GM19397 (cell line): ENCODE data around the gene CCND1.

ENCODE experiments used
- ATAC-seq: cut with Tn5 transposase; IDR thresholded peaks from one replicate; pipeline ENCODE4 v1.9.1; 2021; ENCODE audit warnings: mild to moderate bottlenecking, moderate library complexity; ENCODE audit not compliant: unreplicated experiment

The CCND1 gene

DNA sequence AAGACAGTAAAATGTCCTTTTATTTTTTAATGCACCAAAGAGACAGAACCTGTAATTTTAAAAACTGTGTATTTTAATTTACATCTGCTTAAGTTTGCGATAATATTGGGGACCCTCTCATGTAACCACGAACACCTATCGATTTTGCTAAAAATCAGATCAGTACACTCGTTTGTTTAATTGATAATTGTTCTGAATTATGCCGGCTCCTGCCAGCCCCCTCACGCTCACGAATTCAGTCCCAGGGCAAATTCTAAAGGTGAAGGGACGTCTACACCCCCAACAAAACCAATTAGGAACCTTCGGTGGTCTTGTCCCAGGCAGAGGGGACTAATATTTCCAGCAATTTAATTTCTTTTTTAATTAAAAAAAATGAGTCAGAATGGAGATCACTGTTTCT is 1.1 kb upstream of the CCND1 start:
- ATAC-seq = no peak

GRCh38 chr11:69640260-69640994 is 529 bp upstream of the CCND1 start:
- ATAC-seq = no peak

GRCh38 chr11:69641681-69642548 is 959 bp downstream of the CCND1 start:
- no peak for ATAC-seq

DNA sequence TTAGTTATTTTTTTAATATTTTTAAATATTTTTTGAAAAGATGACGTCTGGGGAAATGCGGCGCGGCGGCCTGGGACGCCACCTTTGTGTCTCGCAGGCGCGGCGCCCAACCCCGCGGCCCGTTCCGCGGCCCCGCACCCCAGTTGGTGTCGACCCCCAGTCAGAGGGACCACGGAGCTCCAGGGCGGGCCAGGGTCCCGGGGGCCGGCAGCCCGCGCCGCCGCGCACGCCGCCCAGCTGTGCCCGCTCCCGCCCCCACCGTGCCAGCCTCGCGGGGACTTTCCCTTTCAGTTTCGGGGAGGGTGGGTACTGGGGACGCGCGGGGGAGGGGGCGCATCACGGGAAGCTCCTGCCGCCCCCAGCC is 1.6 kb downstream of the CCND1 start:
- peak; percentile 17 for ATAC-seq

DNA sequence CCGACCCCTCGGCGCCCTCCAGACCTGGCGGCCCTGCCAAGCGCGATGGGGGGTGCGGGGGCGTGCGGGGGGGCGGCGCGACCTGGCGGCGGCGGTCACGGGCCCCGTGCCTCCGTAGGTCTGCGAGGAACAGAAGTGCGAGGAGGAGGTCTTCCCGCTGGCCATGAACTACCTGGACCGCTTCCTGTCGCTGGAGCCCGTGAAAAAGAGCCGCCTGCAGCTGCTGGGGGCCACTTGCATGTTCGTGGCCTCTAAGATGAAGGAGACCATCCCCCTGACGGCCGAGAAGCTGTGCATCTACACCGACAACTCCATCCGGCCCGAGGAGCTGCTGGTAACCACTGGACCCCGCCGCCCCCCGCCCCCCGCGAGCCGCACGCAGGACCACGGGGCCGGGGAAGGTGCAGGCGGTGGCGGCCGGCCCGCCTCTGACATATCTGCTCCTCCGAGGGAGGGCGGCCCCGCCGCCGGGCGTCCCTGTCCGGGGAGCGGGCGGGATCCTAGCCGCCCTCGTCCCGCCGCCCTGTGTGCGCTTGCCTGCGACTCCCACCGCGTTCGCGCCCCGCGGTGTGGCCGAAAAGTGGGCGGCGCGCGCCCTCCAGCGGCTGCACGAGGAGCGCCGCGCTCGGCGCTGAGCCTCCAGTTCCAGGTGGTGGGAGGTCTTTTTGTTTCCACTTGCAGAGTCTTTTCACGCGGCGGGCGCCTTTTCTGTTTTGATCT is 2.1 kb downstream of the CCND1 start:
- peak; percentile 62 for ATAC-seq

GRCh38 chr11:69643646-69644045 is 2.7 kb downstream of the CCND1 start:
- no peak for ATAC-seq

DNA sequence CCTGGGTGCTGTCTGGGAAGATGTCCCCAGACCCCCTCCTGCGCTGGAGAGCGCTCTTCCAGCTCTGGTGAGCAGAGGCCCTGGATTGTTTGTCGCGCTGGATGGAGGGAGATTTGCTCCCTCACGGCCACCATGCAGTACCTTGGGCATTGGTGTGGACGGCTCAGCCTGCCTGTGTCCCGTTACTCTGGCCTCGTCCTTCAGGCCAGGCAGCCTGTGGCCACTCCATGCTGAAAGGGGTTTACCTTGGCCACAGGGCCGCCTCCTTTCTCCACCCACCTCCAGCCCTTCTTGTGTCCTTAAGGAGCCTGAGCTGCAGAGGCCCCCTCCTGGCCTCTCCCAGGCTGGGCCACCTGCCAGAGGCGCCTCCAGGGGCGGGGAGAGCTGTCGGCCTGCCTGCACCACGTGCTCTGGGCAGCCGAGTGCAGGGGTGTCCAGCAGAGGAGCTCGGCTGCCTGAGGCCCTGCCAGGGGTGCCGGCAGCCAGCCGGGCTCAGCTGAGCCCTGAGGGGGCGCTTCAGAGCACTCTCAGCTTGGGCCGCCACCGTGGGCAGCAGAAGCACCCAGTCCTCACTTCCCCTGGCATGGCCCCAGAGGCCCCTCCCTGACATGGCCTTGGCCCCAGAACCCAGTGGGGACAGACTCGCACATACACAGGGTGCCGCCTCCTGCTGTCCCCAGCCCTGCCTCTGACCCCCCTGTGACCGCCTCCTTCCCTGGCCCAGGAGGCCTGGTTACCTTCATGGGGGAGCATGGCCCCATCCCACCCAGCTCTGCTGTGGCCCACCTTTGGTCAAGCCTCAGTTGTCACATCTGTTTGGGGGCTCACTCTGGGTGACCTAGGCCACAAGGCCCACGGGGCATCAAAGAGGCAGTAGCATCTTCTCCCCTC is 3.4 kb downstream of the CCND1 start:
- ATAC-seq = no peak

GRCh38 chr11:69644962-69645675 is 4.2 kb downstream of the CCND1 start:
- no peak for ATAC-seq

DNA sequence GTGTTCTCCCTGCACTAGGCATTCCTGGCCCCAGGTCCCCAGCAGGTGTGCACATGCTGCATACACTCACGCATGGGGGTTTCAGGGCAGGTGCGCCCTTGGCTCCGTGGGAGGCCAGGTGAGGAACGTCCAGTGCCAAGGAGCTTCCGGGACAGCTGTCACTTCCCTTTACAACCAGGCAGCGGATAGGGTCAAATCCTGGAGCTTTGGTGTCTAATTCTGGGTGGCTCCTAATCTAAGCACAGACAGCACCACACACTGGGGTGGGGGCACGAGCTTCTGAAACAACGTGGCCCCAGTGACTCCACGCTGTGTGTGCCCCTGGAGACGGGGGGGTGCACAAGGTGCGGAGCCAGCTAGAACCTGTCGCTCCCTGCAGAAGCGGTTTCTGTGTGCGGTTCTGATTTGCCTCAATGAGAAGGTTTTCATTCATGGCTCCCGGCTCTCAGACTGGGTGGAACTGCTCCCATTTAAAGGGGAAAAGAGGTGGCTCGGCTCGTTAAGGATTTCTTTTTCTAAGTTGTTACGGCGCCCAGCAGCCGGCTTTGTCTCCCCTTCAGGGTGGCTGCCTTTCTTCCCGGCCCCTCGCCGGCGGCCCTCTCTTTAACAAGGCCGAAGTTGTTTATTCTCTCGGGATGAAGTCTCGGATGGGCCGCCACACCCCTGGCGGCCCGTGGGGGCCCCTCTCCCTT is 5.0 kb downstream of the CCND1 start:
- ATAC-seq = no peak

GRCh38 chr11:69646493-69647389 is 5.8 kb downstream of the CCND1 start:
- ATAC-seq = no peak

- no peak for ATAC-seq
Measured at GRCh38 chr11:69647390-69647748, 6.4 kb downstream of the CCND1 start.

GRCh38 chr11:69647761-69648497 is 7.0 kb downstream of the CCND1 start:
- no peak for ATAC-seq

DNA sequence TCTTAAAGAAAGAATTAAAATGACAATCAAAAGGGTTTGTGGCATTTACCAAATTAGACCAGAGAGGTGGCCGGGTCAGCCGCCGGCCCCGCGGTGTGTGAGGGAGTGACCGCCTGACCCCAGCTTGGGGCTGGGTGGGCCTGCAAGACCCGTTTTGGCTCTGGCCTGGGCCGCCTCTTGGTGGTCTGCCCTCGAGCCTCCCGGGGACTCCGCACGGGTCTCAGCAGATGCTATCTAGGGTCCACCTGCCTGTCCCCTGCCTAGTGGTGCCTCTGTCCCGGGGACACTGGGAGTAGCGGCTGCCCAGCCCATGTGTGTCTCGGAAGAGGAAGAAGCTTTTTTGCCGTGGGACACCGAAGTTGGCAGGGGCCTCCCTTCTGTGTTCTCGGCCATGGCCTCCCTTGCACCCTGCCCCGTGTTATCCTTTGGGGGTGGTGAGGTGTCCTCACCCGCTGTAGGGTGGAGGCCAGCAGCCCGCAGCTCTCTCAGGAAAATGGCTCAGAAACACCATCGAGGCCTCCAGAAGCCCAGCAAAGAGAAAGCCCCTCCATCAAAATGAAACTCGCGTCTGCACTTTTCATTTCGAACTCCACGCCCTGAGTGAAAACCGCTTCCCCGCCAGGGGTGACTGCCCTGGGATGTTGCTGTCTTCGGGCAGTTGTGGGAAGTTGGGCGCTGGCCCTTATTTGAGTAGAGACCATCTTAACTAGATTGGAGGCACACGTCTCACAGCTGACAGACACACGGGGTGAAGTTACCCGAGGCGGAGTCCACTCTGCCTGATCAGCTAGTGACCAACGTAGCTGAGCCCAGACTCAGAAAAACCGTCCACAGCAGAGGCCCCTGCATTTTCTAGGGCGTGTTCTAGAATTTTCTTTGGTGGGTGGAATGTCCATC is 8.0 kb downstream of the CCND1 start:
- ATAC-seq = no peak

DNA sequence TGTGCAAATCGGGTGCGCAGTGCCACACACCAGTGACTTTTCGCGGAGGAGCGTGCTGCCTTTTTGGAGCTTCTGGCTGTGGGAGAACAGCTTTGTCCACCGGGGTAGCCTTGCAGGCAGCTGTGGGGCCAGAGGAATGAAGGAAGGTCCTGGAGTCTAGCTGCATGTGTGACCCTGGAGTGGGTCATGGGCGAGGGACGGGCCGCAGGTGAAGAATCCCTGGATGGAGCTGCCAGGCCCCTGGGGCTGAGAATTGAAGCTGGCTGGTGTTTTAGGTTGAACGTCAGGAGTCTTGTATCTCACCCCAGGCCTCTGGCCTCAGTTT is 8.6 kb downstream of the CCND1 start:
- ATAC-seq = no peak

DNA sequence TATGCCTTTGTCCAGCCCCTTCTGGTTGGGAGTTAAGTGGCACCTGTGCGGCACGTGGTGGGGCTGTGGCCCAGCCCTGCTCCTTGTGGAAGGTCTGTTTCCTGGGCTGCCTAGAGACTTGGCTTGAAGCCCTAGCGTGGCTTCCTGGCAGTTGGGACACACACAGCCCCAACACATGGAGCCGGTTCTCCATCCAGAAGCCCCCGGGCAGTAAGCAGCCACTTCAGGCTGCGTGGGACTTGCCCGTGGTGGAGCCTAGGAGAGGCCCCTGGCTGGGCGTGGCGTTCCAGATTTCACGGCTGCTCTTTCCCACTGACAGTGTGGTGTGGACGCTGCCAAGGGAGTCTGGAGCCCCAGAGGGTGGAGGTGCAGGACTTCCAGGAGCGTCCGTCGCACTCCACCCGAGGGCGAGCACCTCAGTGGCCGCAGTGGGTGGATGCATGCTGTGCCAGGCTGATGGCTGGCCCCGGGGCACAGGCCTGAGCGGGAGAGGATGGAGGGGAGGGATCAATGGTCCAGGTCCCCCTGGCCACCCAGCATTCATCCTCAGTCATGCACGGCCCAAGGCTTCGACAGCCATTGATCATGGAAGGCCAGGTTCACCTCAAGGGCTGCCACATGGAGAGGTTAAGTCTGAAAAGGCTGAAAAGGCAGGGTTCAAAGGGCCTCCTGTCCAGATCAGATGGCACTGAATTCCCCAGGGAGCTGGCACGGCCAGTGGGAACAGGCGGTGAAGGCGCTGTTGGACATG is 9.3 kb downstream of the CCND1 start:
- no peak for ATAC-seq

GRCh38 chr11:69650832-69651344 is 9.9 kb downstream of the CCND1 start:
- ATAC-seq = no peak
